Endothelial cell (in vitro differentiated cells): ENCODE data around the gene PRDM4. TPM values are rescaled to one million over a fixed set of nuclear protein-coding genes. Genes with fewer than 3 reads are reported as not detected.

Experiments
- DNase-seq: peaks from one replicate; pipeline ENCODE4 v3.0.0; 2021; ENCODE audit warnings: low spot score
- H3K27ac Mint-ChIP-seq: one replicate; pipeline ENCODE4 v1.8.0; 2021; ENCODE audit warnings: mixed read lengths, inconsistent platforms; ENCODE audit not compliant: unreplicated experiment
- H3K27me3 Mint-ChIP-seq: one replicate; pipeline ENCODE4 v1.8.0; 2021; ENCODE audit warnings: mild to moderate bottlenecking, moderate library complexity, mixed read lengths, inconsistent platforms; ENCODE audit not compliant: unreplicated experiment
- H3K36me3 Mint-ChIP-seq: one replicate; pipeline ENCODE4 v1.8.0; 2021; ENCODE audit warnings: mild to moderate bottlenecking, low read depth, mixed read lengths, inconsistent platforms; ENCODE audit not compliant: unreplicated experiment
- H3K4me1 Mint-ChIP-seq: one replicate; pipeline ENCODE4 v1.8.0; 2021; ENCODE audit warnings: mild to moderate bottlenecking, mixed read lengths, inconsistent platforms; ENCODE audit not compliant: unreplicated experiment
- H3K4me3 Mint-ChIP-seq: one replicate; pipeline ENCODE4 v1.8.0; 2021; ENCODE audit warnings: mild to moderate bottlenecking, mixed read lengths, inconsistent platforms; ENCODE audit not compliant: unreplicated experiment
- H3K9me3 Mint-ChIP-seq: one replicate; pipeline ENCODE4 v1.8.0; 2021; ENCODE audit warnings: mixed read lengths, inconsistent platforms; ENCODE audit not compliant: unreplicated experiment
- long read RNA-seq: library from polyadenylated mRNA; unstranded; transcript quantifications from one replicate; pipeline ENCODE4 v2.0.0, GENCODE V29; 2020; ENCODE audit not compliant: unreplicated experiment
- total RNA-seq: library from RNA; stranded (reverse); fragmentation: NEBNext Ultra II Directional; extraction: Animal tissue kit (Norgen Biotek cat#: 25700); gene quantifications from one replicate; pipeline ENCODE4 v1.2.1, GENCODE V29; 2021; ENCODE audit not compliant: unreplicated experiment
- TF ChIP-seq, protein P1 (sequence below): fragments of 200-600 bp; sonication (generic); IDR thresholded peaks from one replicate; pipeline ENCODE4 v1.5.0; 2021; ENCODE audit warnings: antibody characterized with exemption; ENCODE audit not compliant: unreplicated experiment

Gene PRDM4, protein sequence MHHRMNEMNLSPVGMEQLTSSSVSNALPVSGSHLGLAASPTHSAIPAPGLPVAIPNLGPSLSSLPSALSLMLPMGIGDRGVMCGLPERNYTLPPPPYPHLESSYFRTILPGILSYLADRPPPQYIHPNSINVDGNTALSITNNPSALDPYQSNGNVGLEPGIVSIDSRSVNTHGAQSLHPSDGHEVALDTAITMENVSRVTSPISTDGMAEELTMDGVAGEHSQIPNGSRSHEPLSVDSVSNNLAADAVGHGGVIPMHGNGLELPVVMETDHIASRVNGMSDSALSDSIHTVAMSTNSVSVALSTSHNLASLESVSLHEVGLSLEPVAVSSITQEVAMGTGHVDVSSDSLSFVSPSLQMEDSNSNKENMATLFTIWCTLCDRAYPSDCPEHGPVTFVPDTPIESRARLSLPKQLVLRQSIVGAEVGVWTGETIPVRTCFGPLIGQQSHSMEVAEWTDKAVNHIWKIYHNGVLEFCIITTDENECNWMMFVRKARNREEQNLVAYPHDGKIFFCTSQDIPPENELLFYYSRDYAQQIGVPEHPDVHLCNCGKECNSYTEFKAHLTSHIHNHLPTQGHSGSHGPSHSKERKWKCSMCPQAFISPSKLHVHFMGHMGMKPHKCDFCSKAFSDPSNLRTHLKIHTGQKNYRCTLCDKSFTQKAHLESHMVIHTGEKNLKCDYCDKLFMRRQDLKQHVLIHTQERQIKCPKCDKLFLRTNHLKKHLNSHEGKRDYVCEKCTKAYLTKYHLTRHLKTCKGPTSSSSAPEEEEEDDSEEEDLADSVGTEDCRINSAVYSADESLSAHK
- 23.0 TPM for total RNA-seq
- long read RNA-seq, full-length matches to known transcripts, result 1 of 2 reads
- long read RNA-seq, partial matches to known transcripts, result 1 of 2 reads
- long read RNA-seq, other reads (novel, unspliced or antisense), result 0 of 2 reads

DNA sequence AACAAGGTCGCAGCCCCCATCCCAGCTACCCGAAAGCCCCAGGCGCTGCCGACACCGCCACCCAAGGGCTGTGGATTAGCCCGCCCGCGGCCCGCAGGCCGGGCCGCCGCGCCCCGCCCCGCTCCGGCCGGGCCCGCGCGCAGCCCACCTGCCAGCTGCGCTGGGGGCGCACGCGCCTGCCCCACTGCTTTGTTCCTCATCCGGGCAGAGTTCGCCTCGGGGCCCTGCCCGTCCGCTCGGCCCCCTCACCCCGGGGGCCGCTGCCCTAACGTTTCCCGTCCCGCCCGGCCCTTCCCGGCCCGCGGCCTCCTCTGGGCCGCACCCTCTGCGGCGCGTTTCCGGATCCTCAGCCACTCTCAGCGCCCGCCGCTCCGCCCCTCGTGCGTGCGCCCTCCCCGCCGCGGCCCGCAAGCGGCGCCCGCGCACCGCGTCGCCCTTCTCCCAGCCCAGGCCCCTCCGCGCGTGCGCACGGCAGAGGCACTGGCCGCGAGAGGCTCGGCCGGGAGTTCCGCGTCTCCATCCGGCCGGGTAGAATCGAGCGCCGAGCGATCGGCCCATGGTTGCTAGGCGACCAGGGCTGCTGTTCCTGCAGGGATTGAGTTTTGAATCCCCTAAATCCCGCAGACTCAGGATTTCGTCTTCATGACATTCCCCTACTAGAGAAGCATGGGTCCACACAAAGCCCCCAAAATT is at the start of gene PRDM4:
PRDM4 (minus strand) TSS at position 329 of the 693 bp plus-strand sequence. CDS start 622 bp downstream, outside the sequence.
- TF ChIP-seq, protein P1, sequence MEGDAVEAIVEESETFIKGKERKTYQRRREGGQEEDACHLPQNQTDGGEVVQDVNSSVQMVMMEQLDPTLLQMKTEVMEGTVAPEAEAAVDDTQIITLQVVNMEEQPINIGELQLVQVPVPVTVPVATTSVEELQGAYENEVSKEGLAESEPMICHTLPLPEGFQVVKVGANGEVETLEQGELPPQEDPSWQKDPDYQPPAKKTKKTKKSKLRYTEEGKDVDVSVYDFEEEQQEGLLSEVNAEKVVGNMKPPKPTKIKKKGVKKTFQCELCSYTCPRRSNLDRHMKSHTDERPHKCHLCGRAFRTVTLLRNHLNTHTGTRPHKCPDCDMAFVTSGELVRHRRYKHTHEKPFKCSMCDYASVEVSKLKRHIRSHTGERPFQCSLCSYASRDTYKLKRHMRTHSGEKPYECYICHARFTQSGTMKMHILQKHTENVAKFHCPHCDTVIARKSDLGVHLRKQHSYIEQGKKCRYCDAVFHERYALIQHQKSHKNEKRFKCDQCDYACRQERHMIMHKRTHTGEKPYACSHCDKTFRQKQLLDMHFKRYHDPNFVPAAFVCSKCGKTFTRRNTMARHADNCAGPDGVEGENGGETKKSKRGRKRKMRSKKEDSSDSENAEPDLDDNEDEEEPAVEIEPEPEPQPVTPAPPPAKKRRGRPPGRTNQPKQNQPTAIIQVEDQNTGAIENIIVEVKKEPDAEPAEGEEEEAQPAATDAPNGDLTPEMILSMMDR, result peak; percentile 60
- Mint-ChIP-seq H3K36me3 (peaks cover 5% of the 10 kb centered on the region), H3K27me3 (no peaks in the 10 kb centered on the region), H3K4me1 (peaks cover 11% of the 10 kb centered on the region), H3K4me3 (peak within 1 kb of the TSS; percentile 96), H3K9me3 (no peaks in the 10 kb centered on the region), H3K27ac (peak within 1 kb of the TSS; percentile 91)
- DNase-seq, result peak; percentile 98

DNA sequence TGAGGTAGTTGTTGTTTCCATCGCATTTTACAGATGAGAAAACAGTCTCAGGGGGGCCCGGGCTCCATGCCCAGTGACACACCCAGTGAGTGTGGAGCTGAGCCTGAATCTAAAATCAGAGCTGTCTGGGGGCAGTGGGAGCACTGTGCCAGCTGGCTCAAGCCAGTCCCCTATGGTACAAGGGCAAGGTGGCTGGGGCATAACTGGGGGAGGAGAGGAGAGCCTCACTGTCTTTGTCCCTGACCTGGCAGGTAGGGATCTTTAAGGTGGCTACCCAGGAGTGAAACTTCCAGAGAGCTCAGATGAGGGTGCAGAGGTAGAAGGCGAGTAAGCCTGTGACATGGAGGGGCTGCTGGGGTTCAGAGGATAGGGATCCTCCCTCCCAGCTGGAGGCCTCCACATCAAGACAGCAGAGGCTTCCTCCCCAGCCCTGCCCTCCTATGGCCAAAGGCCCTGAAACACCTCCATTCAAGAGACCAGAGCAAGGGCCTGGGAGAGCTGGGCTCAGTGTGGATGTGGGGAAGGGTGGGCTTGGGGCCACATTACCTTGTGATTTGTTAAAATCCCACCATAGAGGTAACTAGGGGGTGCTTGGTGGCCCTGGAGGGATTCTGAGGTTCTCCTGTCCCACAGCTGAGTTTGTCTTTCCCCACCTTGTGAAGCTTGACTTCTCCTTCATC is 46.7 kb upstream of the PRDM4 start:
- no peak overlapping the region for H3K4me3 Mint-ChIP-seq
- no peak for DNase-seq
- no peaks in the 10 kb centered on the region for H3K36me3 Mint-ChIP-seq
- TF ChIP-seq, protein P1, result no peak
- H3K4me1 Mint-ChIP-seq, result peaks cover 3% of the 10 kb centered on the region
- no peaks in the 10 kb centered on the region for H3K27me3 Mint-ChIP-seq
- no peaks in the 10 kb centered on the region for H3K9me3 Mint-ChIP-seq
- H3K27ac Mint-ChIP-seq, result no peak overlapping the region

DNA sequence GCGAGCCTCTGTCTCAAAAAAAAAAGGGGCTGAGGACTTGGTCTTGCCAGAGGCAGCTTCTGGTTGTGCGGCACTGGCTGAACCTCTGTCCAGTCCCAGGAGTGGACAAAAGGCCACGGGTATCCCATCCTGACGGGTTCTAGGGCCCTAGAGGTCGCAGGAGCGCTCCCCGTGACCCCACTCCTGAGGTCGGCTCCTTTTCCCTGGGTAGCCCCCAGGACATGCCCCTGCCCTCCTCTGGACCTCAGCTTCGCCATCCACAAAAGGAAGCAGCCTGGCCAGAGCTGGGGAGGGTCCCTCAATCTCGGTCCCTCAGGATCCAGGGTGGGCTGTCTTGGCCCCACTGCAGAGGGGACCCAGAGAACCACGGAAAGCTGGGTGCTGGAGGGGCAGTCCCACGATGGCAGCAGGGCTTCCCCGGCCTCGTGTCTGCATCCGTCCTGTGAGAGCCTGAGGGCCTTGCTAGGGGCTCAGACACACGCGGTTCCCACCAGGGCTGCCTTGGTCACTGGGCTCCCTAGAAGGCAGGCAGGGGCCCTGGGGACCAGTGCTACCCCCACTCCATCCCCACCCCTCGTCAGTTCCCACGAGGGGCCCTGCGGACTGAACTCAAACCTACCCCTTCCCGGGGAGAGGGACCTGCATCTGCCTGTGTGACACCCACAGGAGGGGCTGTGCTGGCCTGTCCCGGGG is 44.7 kb upstream of the PRDM4 start:
- peaks cover 3% of the 10 kb centered on the region for H3K4me1 Mint-ChIP-seq
- H3K36me3 Mint-ChIP-seq, result no peaks in the 10 kb centered on the region
- no peak overlapping the region for H3K4me3 Mint-ChIP-seq
- no peak overlapping the region for H3K27ac Mint-ChIP-seq
- no peaks in the 10 kb centered on the region for H3K9me3 Mint-ChIP-seq
- TF ChIP-seq, protein P1, result no peak
- H3K27me3 Mint-ChIP-seq, result no peaks in the 10 kb centered on the region
- no peak for DNase-seq

DNA sequence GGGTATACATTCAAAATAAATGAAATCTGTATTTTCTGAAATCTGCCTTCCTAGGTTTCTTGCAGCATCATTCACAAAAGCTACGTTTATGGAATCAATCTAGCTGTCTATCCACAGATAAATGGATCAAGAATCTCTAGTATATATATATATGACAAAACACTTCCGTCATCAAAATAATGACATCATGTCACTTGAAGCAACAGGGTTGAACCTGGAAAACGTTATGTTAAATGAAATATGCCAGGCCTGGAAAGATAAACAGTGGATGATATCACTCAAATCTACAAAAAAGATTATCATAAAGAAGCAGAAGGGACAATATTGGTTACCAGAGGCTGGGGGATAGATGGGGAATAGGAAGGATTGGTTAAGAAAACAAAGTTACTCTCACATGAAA is 42.2 kb upstream of the PRDM4 start:
- no peaks in the 10 kb centered on the region for H3K4me1 Mint-ChIP-seq
- TF ChIP-seq, protein P1, result no peak
- no peak for DNase-seq
- peaks cover 6% of the 10 kb centered on the region for H3K36me3 Mint-ChIP-seq
- no peak overlapping the region for H3K4me3 Mint-ChIP-seq
- no peak overlapping the region for H3K27ac Mint-ChIP-seq
- H3K9me3 Mint-ChIP-seq, result no peaks in the 10 kb centered on the region
- H3K27me3 Mint-ChIP-seq, result no peaks in the 10 kb centered on the region
